IPS-NIHi11 (cell line): ENCODE results near the gene LRSAM1.

Source experiments
- DNase-seq: peaks from one replicate; pipeline ENCODE4 v3.0.0; 2012; ENCODE audit warnings: mixed read lengths, low spot score

The LRSAM1 gene

GRCh38 chr9:127450830-127451607 lies at the start of gene LRSAM1, which contains the start of gene RPL12:
Gene LRSAM1, plus strand, starts transcription at chr9:127451510. Its CDS starts 3,018 bp downstream, at chr9:127454528.
Gene RPL12, minus strand, starts transcription at chr9:127451406. Its CDS starts 89 bp downstream, at chr9:127451317.
- peak; percentile 99 for DNase-seq

GRCh38 chr9:127402401-127403090 lies 48.8 kb upstream of the LRSAM1 start:
- DNase-seq = no peak

- DNase-seq = no peak
Observed at GRCh38 chr9:127403507-127404192, 47.7 kb upstream of the LRSAM1 start.

- no peak for DNase-seq
Observed at GRCh38 chr9:127404631-127405030, 46.7 kb upstream of the LRSAM1 start.

GRCh38 chr9:127405344-127406125 lies 45.8 kb upstream of the LRSAM1 start:
- DNase-seq = no peak

- no peak for DNase-seq
Observed at GRCh38 chr9:127406799-127407491, 44.4 kb upstream of the LRSAM1 start.

- no peak for DNase-seq
Observed at GRCh38 chr9:127407492-127407843, 43.8 kb upstream of the LRSAM1 start.

GRCh38 chr9:127411122-127411521 lies 40.2 kb upstream of the LRSAM1 start:
- DNase-seq = no peak

GRCh38 chr9:127415141-127415540 lies 36.2 kb upstream of the LRSAM1 start:
- no peak for DNase-seq

- no peak for DNase-seq
Observed at GRCh38 chr9:127415657-127416056, 35.7 kb upstream of the LRSAM1 start.

GRCh38 chr9:127417131-127418036 lies 33.9 kb upstream of the LRSAM1 start:
- no peak for DNase-seq

- DNase-seq = peak; percentile 85
Observed at GRCh38 chr9:127418037-127418471, 33.3 kb upstream of the LRSAM1 start.

GRCh38 chr9:127419348-127419747 lies 32.0 kb upstream of the LRSAM1 start:
- DNase-seq = no peak

GRCh38 chr9:127421057-127421456 lies 30.3 kb upstream of the LRSAM1 start:
- no peak for DNase-seq

GRCh38 chr9:127422133-127422782 lies 29.1 kb upstream of the LRSAM1 start:
- no peak for DNase-seq

- DNase-seq = no peak
Observed at GRCh38 chr9:127422787-127423186, 28.5 kb upstream of the LRSAM1 start.

GRCh38 chr9:127423476-127423933 lies 27.8 kb upstream of the LRSAM1 start:
- DNase-seq = no peak

GRCh38 chr9:127423934-127424675 lies 27.2 kb upstream of the LRSAM1 start, which contains the start of gene ZNF79:
Gene ZNF79, plus strand, starts transcription at chr9:127424382. Its CDS starts 406 bp downstream, at chr9:127424788.
- peak; percentile 98 for DNase-seq

GRCh38 chr9:127424676-127424999 lies 26.7 kb upstream of the LRSAM1 start:
- DNase-seq = no peak
